Testis (tissue), 2 donors: ENCODE data around the gene RIN1.

Experiments used
- POLR2A ChIP-seq: fragments of 450-650 bp; IDR thresholded peaks from one replicate; pipeline ENCODE4 v1.6.1; 2017; ENCODE audit warnings: antibody characterized with exemption, mild to moderate bottlenecking, moderate library complexity
- TF ChIP-seq, protein P1 (sequence below), 3 experiments: fragments of 450-650 bp in 2 of 3; fragments of 200-600 bp in 1 of 3; sonication (generic) in 1 of 3; IDR thresholded peaks; one replicate each; pipeline ENCODE4 v1.5.1; 2016 to 2019; ENCODE audit warnings: antibody characterized with exemption in 3 of 3, mild to moderate bottlenecking in 2 of 3, moderate library complexity in 1 of 3

DNA sequence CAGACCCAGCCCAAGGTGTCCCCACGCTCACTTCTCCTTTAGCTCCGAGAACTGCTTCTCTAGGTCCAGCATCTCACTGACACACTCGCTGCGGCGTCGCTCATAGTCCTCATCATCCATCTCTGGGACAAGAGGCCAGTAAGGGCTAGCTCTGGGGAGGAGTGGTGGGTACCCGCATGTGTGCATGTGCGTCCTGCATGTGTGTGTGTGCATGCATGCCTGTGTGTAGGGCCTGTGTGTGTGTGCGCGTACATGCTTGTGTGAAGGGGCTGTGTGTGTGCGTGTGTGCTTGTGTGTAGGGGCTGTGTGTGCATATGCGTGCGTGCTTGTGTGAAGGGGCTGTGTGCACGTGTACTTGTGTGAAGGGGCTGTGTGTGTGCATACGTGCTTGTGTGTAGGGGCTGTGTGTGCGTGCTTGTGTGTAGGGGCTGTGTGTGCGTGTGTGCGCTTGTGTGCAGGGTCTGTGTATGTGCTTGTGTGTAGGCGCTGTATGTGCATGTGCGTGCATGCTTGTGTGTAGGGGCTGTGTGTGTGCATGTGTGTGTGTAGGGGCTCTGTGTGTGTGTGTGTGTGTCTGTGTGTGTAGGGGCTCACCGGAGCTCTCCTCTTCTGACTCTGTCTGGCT, 5.4 kb upstream of the RIN1 start:
- TF ChIP-seq, protein P1, sequence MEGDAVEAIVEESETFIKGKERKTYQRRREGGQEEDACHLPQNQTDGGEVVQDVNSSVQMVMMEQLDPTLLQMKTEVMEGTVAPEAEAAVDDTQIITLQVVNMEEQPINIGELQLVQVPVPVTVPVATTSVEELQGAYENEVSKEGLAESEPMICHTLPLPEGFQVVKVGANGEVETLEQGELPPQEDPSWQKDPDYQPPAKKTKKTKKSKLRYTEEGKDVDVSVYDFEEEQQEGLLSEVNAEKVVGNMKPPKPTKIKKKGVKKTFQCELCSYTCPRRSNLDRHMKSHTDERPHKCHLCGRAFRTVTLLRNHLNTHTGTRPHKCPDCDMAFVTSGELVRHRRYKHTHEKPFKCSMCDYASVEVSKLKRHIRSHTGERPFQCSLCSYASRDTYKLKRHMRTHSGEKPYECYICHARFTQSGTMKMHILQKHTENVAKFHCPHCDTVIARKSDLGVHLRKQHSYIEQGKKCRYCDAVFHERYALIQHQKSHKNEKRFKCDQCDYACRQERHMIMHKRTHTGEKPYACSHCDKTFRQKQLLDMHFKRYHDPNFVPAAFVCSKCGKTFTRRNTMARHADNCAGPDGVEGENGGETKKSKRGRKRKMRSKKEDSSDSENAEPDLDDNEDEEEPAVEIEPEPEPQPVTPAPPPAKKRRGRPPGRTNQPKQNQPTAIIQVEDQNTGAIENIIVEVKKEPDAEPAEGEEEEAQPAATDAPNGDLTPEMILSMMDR (IDR thresholded peaks at IDR 0.05) = no peak
- TF ChIP-seq POLR2A = no peak
